GM19397 (cell line): ENCODE data around the gene CD2AP.
"Not testable (repeated sequence)": the region's sequence is repeated elsewhere in the genome, so short reads cannot be mapped to it uniquely, and the experiment has no call there.

Experiments
- ATAC-seq: cut with Tn5 transposase; IDR thresholded peaks from one replicate; pipeline ENCODE4 v1.9.1; 2021; ENCODE audit warnings: mild to moderate bottlenecking, moderate library complexity; ENCODE audit not compliant: unreplicated experiment

Gene CD2AP, protein sequence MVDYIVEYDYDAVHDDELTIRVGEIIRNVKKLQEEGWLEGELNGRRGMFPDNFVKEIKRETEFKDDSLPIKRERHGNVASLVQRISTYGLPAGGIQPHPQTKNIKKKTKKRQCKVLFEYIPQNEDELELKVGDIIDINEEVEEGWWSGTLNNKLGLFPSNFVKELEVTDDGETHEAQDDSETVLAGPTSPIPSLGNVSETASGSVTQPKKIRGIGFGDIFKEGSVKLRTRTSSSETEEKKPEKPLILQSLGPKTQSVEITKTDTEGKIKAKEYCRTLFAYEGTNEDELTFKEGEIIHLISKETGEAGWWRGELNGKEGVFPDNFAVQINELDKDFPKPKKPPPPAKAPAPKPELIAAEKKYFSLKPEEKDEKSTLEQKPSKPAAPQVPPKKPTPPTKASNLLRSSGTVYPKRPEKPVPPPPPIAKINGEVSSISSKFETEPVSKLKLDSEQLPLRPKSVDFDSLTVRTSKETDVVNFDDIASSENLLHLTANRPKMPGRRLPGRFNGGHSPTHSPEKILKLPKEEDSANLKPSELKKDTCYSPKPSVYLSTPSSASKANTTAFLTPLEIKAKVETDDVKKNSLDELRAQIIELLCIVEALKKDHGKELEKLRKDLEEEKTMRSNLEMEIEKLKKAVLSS

GRCh38 chr6:47477497-47478232, at the start of gene CD2AP:
TSS of gene CD2AP (plus strand) at chr6:47477789. CDS start at chr6:47478245, 456 bp downstream.
- peak; percentile 86 for ATAC-seq

DNA sequence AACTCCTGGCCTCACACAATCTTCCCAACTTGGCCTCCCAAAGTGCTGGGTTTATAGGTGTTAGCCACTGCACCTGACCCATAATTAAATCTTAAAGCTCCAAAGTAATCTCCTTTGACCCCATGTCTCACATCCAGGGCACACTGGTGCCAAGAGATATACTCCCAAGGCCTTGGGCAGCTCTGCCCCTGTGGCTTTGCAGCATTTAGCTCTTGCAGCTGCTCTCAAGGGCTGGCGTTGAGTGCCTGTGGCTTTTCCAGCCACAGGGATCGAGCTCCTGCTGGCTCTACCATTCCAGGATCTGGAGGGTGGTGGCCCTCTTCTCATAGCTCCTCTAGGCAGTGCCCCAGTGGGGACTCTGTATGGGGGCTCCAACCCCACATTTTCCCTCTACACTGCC, 49.3 kb upstream of the CD2AP start:
- no peak for ATAC-seq

GRCh38 chr6:47428746-47429664, 48.6 kb upstream of the CD2AP start:
- no peak for ATAC-seq

- no peak for ATAC-seq
Observed at GRCh38 chr6:47434372-47435253, 43.0 kb upstream of the CD2AP start.

DNA sequence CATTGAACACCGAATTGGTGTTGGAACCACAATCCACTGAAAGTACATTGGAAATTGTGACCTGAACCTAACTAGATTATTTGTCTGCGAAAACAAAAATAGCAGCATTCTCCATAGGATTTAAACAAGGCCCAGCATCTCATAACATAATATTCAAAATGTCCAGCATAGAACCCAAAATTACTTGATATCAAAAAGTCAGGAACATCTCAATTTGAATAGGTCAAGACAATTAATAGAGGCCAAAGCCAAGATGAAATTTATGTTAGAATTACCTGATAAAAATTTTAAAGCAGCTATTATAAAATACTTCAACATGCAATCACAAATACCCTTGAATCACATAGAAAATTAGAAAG, 42.4 kb upstream of the CD2AP start:
- no peak for ATAC-seq

DNA sequence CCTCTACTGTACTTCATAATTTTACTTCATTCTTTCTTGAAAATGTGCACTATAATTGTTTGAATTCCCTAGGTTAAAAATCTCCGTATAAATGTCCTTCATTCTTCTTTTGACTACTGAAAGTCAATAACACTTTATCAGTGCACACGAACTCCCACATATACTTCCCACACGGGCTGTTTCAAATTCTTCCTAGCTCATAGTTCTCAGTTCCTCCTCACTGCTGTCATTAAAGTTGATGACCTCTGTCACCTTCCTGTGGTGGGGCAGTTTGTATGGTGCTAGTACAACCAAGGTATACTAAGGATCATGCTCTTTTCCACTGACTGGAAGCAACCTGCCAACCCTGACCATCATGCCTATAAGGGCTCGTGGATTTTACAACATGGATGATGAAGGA, 40.0 kb upstream of the CD2AP start:
- ATAC-seq = peak; percentile 66

DNA sequence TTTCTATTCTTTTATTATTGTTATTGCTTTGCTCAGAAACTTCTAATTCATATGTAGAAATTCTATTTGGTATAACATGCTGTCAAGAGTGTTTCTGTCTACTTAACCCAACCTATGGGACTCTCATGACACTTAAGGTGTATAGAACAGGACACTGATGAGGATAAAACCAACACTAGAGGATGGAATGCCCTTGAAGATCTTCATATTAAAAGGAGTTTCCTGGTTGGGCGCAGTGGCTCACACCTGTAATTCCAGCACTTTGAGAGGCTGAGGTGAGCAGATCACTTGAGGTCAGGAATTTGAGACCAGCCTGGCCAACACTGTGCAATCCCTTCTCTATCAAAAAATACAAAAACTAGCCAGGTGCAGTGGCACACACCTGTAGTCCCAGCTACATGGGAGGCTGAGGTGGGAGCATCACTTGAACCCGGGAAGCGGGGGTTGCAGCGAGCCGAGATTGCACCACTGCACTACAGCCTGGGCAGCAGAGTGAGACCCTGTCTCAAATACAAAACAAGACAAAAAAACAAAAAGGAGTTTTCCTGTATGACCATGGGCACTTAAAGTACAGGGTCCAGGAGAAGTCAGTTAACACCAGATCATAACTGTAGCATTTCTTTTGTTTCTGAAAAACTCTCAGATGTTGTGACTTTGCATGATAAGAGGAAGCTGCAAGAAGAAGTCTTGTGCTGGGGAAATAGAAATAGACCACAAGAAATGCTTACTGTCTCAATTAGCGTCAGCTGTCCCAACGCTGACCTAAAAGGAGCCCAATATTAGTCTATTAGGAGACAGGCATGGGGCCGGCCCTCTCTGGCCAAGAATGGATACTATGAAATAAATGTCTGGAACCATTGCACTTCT, 38.9 kb upstream of the CD2AP start:
- ATAC-seq = peak; percentile 75

GRCh38 chr6:47439348-47439668, 38.3 kb upstream of the CD2AP start:
- ATAC-seq = no peak

GRCh38 chr6:47440719-47441118, 36.9 kb upstream of the CD2AP start:
- ATAC-seq = no peak

DNA sequence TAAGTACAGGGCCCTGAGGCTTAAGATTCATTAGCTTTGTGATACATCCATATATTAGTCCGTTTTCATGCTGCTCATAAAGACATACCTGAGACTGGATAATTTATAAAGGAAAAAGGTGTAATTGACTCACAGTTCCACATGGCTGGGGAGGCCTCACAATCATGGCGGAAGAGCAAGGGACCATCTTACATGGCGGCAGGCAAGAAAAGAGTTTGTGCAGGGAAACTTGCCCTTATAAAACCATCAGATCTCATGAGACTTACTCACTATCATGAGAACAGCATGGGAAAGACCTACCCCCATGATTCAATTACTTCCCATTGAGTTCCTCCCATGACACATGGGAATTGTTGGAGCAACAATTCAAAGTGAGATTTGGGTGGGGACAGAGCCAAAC, 32.6 kb upstream of the CD2AP start:
- ATAC-seq = not testable (repeated sequence)

DNA sequence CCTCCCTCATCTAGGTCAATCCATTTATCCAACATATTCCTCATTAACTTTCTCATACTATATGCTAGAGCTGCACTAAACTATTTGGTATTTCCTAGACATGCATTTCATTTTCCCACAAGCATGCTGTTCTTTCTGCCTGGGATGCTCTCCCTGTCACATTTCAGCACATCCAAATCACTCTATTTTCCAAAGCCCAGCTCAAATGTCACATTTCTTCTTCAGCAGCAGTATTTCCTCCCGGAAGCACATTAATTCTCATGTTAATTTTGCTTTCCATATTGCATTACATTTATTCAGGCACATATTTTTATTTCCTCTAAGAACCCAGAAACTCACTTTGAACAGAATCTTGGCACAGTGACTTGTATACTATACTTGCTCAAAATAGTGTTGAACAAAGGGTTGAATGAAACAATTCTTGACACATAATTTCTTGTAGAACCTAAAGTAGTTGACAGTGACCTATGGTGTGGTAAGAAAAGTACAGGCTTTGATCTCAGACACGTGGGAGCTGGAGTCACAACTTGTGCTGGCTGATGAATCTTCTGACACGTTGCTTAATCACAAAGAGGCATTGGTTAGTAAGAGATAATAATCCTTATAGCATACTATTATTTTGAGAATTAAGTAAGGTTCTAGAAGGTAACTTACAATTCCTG, 30.8 kb upstream of the CD2AP start:
- no peak for ATAC-seq

DNA sequence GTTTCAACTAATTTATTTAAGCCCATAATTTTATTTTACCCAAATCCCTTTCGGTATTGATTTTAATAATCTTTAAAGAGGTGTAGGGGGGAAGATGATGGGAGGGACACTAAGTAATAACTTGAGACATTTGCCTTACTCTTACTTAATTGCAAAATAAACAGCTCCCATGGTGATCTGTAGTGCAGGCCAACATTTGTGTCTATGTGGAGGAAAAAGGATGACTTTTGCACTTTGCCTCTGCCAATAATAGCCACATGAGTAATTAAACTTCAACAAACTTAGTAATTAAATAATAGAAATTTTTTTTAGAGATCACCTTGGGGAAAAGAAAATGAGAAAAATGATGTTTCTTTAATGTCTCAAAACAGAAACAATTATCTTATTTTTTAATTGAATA, 29.9 kb upstream of the CD2AP start:
- ATAC-seq = no peak

DNA sequence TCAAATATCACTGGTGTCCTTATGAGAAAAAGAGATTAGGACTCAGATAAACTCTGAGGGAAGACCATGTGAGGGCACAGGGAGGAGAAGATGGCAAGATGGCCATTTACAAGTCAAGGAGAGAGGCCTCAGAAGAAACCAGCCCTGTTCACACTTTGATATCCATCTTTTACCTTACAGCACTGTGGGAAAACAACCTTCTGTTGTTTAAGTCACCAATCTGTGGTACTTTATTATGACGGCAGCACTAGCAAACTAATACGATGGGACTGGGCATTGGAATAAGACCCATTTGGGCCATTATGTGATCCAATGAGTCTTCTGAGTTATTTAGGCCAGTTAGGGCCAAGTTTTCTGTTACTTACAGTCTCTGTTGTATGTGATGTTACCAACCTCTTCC, 26.4 kb upstream of the CD2AP start:
- no peak for ATAC-seq

DNA sequence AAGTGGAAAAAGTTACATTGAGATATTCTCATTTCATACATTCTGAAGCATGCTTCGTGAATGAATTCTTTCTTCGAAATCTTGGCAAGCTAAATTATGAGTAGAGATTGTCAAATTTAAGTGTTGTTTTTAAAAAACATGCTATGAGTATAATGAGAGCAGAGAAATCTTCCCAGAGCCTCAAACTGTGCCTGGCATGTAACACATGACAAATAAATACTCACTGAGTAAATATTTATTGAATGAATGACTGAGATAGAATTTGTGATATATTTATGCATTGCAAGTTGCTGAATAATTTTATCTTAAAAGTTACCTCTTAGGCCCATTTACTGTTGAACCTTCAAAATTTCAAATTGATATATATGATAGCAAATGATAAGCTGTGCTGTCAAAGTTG, 24.7 kb upstream of the CD2AP start:
- no peak for ATAC-seq

DNA sequence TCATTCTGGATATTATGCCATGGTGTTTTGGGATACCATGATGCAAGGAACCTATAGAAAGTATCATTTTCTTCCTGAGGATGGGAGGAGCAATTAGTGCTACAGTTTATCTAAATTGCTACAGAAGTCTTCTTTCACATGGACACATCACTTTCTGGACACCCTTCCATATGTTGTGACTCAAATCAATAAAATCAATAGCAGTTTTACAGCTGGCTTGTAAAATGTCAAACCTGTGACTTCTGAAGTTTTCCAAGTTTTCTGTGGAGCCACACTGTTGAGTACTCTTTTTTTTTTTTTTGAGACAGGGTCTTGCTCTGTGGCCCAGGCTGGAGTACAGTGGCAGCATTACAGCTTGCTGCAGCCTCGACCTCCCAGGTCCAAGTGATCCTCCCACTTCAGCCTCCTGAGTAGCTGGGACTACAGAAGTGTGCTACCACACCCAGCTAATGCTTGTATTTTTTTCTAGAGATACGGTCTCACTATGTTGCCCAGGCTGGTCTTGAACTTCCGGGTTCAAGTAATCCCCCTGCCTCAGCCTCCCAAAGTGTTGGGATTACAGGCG, 24.1 kb upstream of the CD2AP start:
- ATAC-seq = no peak

DNA sequence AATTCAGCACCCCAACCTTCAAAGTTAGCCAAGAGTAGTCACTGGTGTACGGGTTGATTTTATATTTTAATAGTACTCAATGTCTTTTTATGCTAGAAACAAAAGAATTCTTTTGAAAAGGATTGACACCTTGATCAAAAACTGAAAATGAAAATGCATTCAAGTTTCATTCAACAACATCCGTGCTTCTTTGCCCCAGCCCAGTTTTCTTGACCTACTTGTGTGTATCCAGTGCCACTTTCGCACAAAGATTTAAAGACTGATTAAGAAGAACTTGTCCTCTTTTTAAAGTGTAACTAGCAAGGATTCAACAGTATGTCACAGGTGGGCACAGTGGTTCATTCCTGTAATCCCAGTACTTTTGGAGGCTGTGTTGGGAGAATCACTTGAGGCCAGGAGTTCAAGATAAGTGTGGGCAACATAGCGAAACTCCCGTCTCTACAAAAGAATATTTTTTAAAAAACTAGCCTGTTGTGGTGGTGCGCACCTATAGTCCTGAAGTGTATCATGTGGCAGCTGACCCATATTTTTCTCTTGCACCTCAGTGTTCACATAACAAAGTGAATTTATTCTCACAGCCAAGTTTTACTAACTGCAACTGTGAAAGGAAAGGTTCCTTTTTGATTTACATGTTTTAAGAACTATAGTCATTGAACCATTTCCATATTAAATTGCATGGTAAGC, 22.7 kb upstream of the CD2AP start:
- ATAC-seq = no peak

DNA sequence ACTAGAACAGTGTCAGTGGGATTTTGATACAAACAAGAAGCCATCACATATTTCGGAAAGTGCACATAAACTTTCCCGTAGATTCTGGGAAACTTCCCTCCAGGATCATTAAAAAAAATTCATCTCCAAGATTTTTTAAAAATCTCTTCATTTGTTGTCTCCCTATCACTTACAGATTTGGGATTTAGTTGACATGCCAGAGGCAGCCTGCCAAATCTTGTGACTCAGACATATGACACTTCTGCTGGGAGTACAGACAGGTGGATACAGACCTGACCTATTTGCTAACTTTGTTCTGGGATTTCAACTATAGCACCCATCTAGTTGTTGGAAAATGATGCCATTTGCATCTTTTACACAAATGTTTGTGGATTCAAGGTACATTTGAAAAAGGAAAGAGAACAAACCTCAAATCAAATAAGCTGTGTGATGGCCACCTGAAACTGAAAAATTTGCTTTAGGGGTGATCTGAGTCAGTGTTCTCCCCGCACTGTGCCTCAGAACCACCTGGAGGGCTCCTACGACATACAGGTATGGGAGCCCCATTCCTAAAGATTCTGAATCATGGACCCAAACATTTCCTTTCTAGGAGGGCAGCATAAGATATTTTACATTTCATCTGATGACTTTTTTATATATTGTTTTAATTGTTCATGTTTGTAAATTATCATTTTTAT, 21.9 kb upstream of the CD2AP start:
- ATAC-seq = peak; percentile 67
